K562 (cell line): Measurements from ENCODE around the gene ASXL2. TPM values are rescaled to one million over a fixed set of nuclear protein-coding genes. Genes with fewer than 3 reads are reported as not detected.

Source experiments
- ATAC-seq: fragments of 200-7000 bp; cut with Tn5 transposase; 3 replicates; pipeline ENCODE4 v1.9.1; 2020; ENCODE audit warnings: moderate library complexity
- BruUV-seq: library from RNA; stranded (reverse); fragments of 400-500 nt; replicated peaks from 2 replicates; lab custom pipeline; 2021; lab: Mats Ljungman, UMichigan
- CTCF ChIA-PET: fragments of 300-600 bp; formaldehyde crosslinking; extraction: SDS; loops from one replicate; lab custom pipeline; 2021; ENCODE audit warnings: low intra/inter-chr PET ratio; lab: Yijun Ruan, JAX
- POLR2A ChIA-PET: fragments of 300-600, 350-650 bp; sonication (Branson Sonifier 250); formaldehyde crosslinking; extraction: SDS; loops from one replicate; lab custom pipeline; 2021; ENCODE audit warnings: antibody characterized with exemption, inconsistent platforms; lab: Yijun Ruan, JAX
- DNase-seq, 4 experiments: peaks; one replicate each; pipeline versions ENCODE4 v3.0.0 to v3.0.0-alpha.2; 2011 to 2018; ENCODE audit warnings: low spot score in 3 of 4, mixed read lengths in 3 of 4; ENCODE audit errors: extremely low read depth in 1 of 4
- FAIRE-seq: peaks from 2 replicates; lab custom pipeline; 2011; peaks lifted over from hg19 to GRCh38; lab: Jason Lieb, UNC
- H2AFZ ChIP-seq: 2 replicates; pipeline ENCODE4 v1.6.0; 2011; ENCODE audit warnings: low read depth, low read length, control low read depth, inconsistent platforms
- H3K27ac ChIP-seq: fragments of 200-600 bp; 3 replicates; pipeline ENCODE4 v1.8.0; 2011; ENCODE audit warnings: low read depth, mild to moderate bottlenecking, control low read depth, inconsistent platforms, low read length, moderate library complexity, mixed read lengths; ENCODE audit errors: extremely low read depth
- H3K27me3 ChIP-seq, 2 experiments: fragments of 300-600 bp in 1 of 2; 2 replicates in 1 of 2; 3 replicates in 1 of 2; pipeline versions ENCODE4 v1.6.0 to v1.8.0; 2011; ENCODE audit warnings: inconsistent platforms in 2 of 2, low read length in 2 of 2, mild to moderate bottlenecking in 1 of 2, mixed read lengths in 1 of 2, moderate library complexity in 1 of 2; ENCODE audit not compliant: control insufficient read depth in 2 of 2, insufficient read depth in 2 of 2
- H3K36me3 ChIP-seq: fragments of 300-600 bp; 3 replicates; pipeline ENCODE4 v1.8.0; 2011; ENCODE audit warnings: mild to moderate bottlenecking, low read length, inconsistent platforms; ENCODE audit not compliant: control insufficient read depth, insufficient read depth
- H3K4me1 ChIP-seq, 2 experiments: fragments of 200-600 bp in 1 of 2; replicated peaks in 1 of 2; 2 replicates in 1 of 2; 3 replicates in 1 of 2; pipeline versions ENCODE4 v1.5.1 to v1.8.0; 2011; ENCODE audit warnings: inconsistent platforms in 2 of 2, low read length in 2 of 2, mild to moderate bottlenecking in 1 of 2, mixed read lengths in 1 of 2, moderate library complexity in 1 of 2; ENCODE audit not compliant: control insufficient read depth in 2 of 2, insufficient read depth in 2 of 2
- H3K4me2 ChIP-seq: 2 replicates; pipeline ENCODE4 v1.6.1; 2011; ENCODE audit warnings: low read length, control low read depth, inconsistent platforms, mixed read lengths; ENCODE audit not compliant: insufficient read depth
- H3K4me3 ChIP-seq: fragments of 200-600 bp; sonication (generic), shearing (Covaris generic); 2 replicates; pipeline ENCODE4 v1.5.1; 2016; ENCODE audit warnings: control low read depth, inconsistent platforms
- H3K79me2 ChIP-seq: fragments of 200-600 bp; 3 replicates; pipeline ENCODE4 v1.8.0; 2011; ENCODE audit warnings: low read length, inconsistent platforms; ENCODE audit not compliant: control insufficient read depth, insufficient read depth
- H3K9ac ChIP-seq, 2 experiments: 2 replicates each; pipeline versions ENCODE4 v1.6.0 to v1.6.1; 2011; ENCODE audit warnings: low read depth in 2 of 2, low read length in 2 of 2, control low read depth in 1 of 2, inconsistent platforms in 1 of 2, mild to moderate bottlenecking in 1 of 2, mixed read lengths in 1 of 2; ENCODE audit not compliant: insufficient read depth in 1 of 2
- H3K9me1 ChIP-seq: one replicate; pipeline ENCODE4 v1.6.0; 2011; ENCODE audit warnings: inconsistent platforms, mild to moderate bottlenecking, low read length, moderate library complexity; ENCODE audit not compliant: control insufficient read depth, insufficient read depth
- H3K9me3 ChIP-seq: replicated peaks from 2 replicates; pipeline ENCODE4 v1.5.1; 2011; ENCODE audit warnings: low read depth, low read length, inconsistent platforms; ENCODE audit not compliant: control insufficient read depth, insufficient read depth
- H4K20me1 ChIP-seq: replicated peaks from 2 replicates; pipeline ENCODE4 v1.6.1; 2011; ENCODE audit warnings: low read length, inconsistent platforms, mixed read lengths; ENCODE audit not compliant: control insufficient read depth, insufficient read depth
- ARID1B ChIP-seq: fragments of 450-650 bp; IDR thresholded peaks from 2 replicates; pipeline ENCODE4 v1.6.1; 2016; ENCODE audit warnings: antibody characterized with exemption, mild to moderate bottlenecking, inconsistent platforms
- CBFA2T2 ChIP-seq: fragments of 450-650 bp; conservative IDR thresholded peaks from 2 replicates; pipeline ENCODE4 v1.6.1; 2017; ENCODE audit warnings: mild to moderate bottlenecking
- CBFA2T3 ChIP-seq: fragments of 450-650 bp; IDR thresholded peaks from 2 replicates; pipeline ENCODE4 v1.6.1; 2017
- E2F8 ChIP-seq: fragments of 450-650 bp; IDR thresholded peaks from 2 replicates; pipeline ENCODE4 v1.7.1; 2018; ENCODE audit warnings: mild to moderate bottlenecking, low read depth; ENCODE audit not compliant: partially characterized antibody
- MLLT1 ChIP-seq, 2 experiments: fragments of 450-650 bp; IDR thresholded peaks; 2 replicates each; pipeline ENCODE4 v1.6.1; 2016
- TAL1 ChIP-seq: fragments of 450-650 bp; IDR thresholded peaks from 2 replicates; pipeline ENCODE4 v1.6.1; 2016; ENCODE audit warnings: mild to moderate bottlenecking
- TCF3 ChIP-seq: sonication (generic); formaldehyde crosslinking; IDR thresholded peaks from 2 replicates; pipeline ENCODE4 v1.4.0; 2020; ENCODE audit warnings: mild to moderate bottlenecking, missing genetic modification reagents
- ZBTB17 ChIP-seq: fragments of 450-650 bp; formaldehyde crosslinking; IDR thresholded peaks from 2 replicates; pipeline ENCODE4 v1.4.0; 2020; ENCODE audit warnings: mild to moderate bottlenecking
- ZNF75A ChIP-seq: fragments of 450-650 bp; formaldehyde crosslinking; IDR thresholded peaks from 2 replicates; pipeline ENCODE4 v1.4.0; 2020; ENCODE audit warnings: mild to moderate bottlenecking
- WGBS: fragments of 100-300 bp; shearing (Covaris generic); methylation state at CpG from one replicate; pipeline ENCODE4 v1.1.6; 2016; ENCODE audit warnings: low coverage, mixed read lengths; ENCODE audit not compliant: insufficient coverage; ENCODE audit errors: missing lambda C conversion rate; 5-methylcytosine and 5-hydroxymethylcytosine counted together
- in situ Hi-C: fragments of 300-500 bp; cut with MboI; formaldehyde crosslinking; loops from 4 replicates; pipeline ENCODE4 v1.15.0; 2018; ENCODE audit warnings: inconsistent platforms, mixed read lengths
- intact Hi-C: fragments of 100-400 bp; cut with micrococcal nuclease; formaldehyde crosslinking; loops from 2 replicates; pipeline ENCODE4 v1.14.2; 2022
- polyA plus RNA-seq, 8 experiments: library from polyadenylated mRNA; depleted of rRNA in 4 of 8; stranded (reverse) in 5 of 8; unstranded in 3 of 8; fragments of >200 nt; fragmentation: Nextera tagmentation in 2 of 8; fragmentation: Illumina TruSeq in 1 of 8; extraction: Ambion mirVana in 2 of 8; extraction: Trizol in 1 of 8; gene quantifications; 2 replicates each; pipeline versions ENCODE4 v1.2.1 to v1.2.3, GENCODE V29; 2011 to 2014; ENCODE audit warnings: inconsistent platforms in 1 of 8, missing spikeins in 1 of 8
- total RNA-seq, 7 experiments: library from RNA; depleted of rRNA in 6 of 7; stranded (reverse); fragments of >200 nt in 6 of 7; fragmentation: Illumina TruSeq in 2 of 7; extraction: Trizol in 2 of 7; gene quantifications; 2 replicates each; pipeline versions ENCODE4 v1.2.1 to v1.2.3, GENCODE V29; 2011 to 2021; ENCODE audit warnings: low replicate concordance in 1 of 7

Gene ASXL2
- total and polyA plus RNA-seq, 9 of the 15 experiments (the other 6 are each of a cell fraction or from before 2014, with no cell fraction given) = 2.2 to 25.9 (median 9.0) TPM

- FAIRE-seq (no peak), ATAC-seq (no peak; the same call in 2 of the 3 replicates), DNase-seq (no peak)
- no peaks in the 10 kb centered on the region for H4K20me1 ChIP-seq
- no peak overlapping the region for H3K4me3 ChIP-seq
- H3K9ac ChIP-seq = no peak overlapping the region
- H3K4me1 ChIP-seq = peaks cover 0 to 3% of the 10 kb centered on the region in 2 experiments; a peak in 1 of 5 replicates
- 48% methylated on average over 5 of the region's 5 CpGs for WGBS
- no peaks in the 10 kb centered on the region for H3K27me3 ChIP-seq
- ChIA-PET POLR2A (interaction anchor here (0.9 to 2.7 kb wide), 4 partner anchors 9 to 58 kb away, joined by 4 to 15 read pairs (median 8); partner anchors contain the start of gene ASXL2), CTCF (no interaction called here)
- peaks cover 36% of the 10 kb centered on the region; the same call in 1 of the 3 replicates for H3K36me3 ChIP-seq
- H3K4me2 ChIP-seq = no peak overlapping the region
- peaks cover 2% of the 10 kb centered on the region; the same call in 1 of the 2 replicates for H3K9me3 ChIP-seq
- H3K9me1 ChIP-seq = no peaks in the 10 kb centered on the region
- intact Hi-C loops = no loop called here
- BruUV-seq = no TSS peak
- no peak overlapping the region for H3K27ac ChIP-seq
- peaks cover 84% of the 10 kb centered on the region for H3K79me2 ChIP-seq
- H2AFZ ChIP-seq = no peak overlapping the region
- in situ Hi-C loops = no loop called here
- peak; percentile 47 for TF ChIP-seq TAL1
- TF ChIP-seq ARID1B = peak; percentile 56
- no peak for TF ChIP-seq MLLT1 (IDR thresholded peaks at IDR 0.05)
- peak; percentile 29; the same call in 1 of the 2 replicates for TF ChIP-seq CBFA2T2
- TF ChIP-seq E2F8 = no peak
- TF ChIP-seq ZNF75A (CRISPR knock-in tag) = no peak
- peak; percentile 62 for TF ChIP-seq TCF3 (CRISPR knock-in tag)
- TF ChIP-seq CBFA2T3 = peak; percentile 64
- no peak for TF ChIP-seq ZBTB17
Measured at GRCh38 chr2:25867396-25868003, 10.8 kb downstream of the ASXL2 start.
